GM12878 (cell line): ENCODE measurements around the gene PHYHIPL.

Experiments used
- ETV6 ChIP-seq, 2 experiments: fragments of 450-650 bp in 1 of 2; IDR thresholded peaks in 1 of 2; conservative IDR thresholded peaks in 1 of 2; 2 replicates each; pipeline ENCODE4 v1.6.1; 2014; ENCODE audit warnings: antibody characterized with exemption in 1 of 2, borderline replicate concordance in 1 of 2, low read depth in 1 of 2, mild to moderate bottlenecking in 1 of 2, moderate library complexity in 1 of 2
- FOXM1 ChIP-seq: IDR thresholded peaks from 2 replicates; pipeline ENCODE4 v1.6.1; 2012; ENCODE audit warnings: low read depth, mild to moderate bottlenecking, inconsistent platforms, low read length, moderate library complexity
- HDAC2 ChIP-seq: fragments of 200-600 bp; sonication (generic); IDR thresholded peaks from 2 replicates; pipeline ENCODE4 v1.6.1; 2017
- KAT2A ChIP-seq: conservative IDR thresholded peaks from 2 replicates; pipeline ENCODE4 v1.6.1; 2011; ENCODE audit warnings: low read depth, low read length; ENCODE audit not compliant: control insufficient read depth
- RCOR1 ChIP-seq: conservative IDR thresholded peaks from 2 replicates; pipeline ENCODE4 v1.6.1; 2012; ENCODE audit warnings: low read depth, low read length, improper control_type of control experiment

GRCh38 chr10:59214160-59214559 is 37.7 kb downstream of the PHYHIPL start:
- TF ChIP-seq KAT2A (no peak), FOXM1 (no peak), RCOR1 (no peak), HDAC2 (no peak), ETV6 (conservative IDR thresholded peaks at IDR 0.05 in 1 of 2, IDR thresholded peaks at IDR 0.05 in 1 of 2; ENCODE audit: borderline replicate concordance in 1 of 2, low read depth in 1 of 2) (no peak)
